IMR-90 (cell line): ENCODE data around the gene PTN. TPM values are rescaled to one million over a fixed set of nuclear protein-coding genes. Genes with fewer than 3 reads are reported as not detected.

Source experiments
- ATAC-seq: fragments of 200-7000 bp; cut with Tn5 transposase; 2 replicates; pipeline ENCODE4 v1.9.1; 2020; ENCODE audit warnings: low read depth, mild to moderate bottlenecking, moderate library complexity
- BruUV-seq: library from RNA; stranded (reverse); fragments of 400-500 nt; replicated peaks from 2 replicates; lab custom pipeline; 2021; lab: Mats Ljungman, UMichigan
- CTCF ChIA-PET: fragments of 300-600 bp; formaldehyde crosslinking; extraction: SDS; loops from one replicate; lab custom pipeline; 2021; ENCODE audit warnings: antibody characterized with exemption; lab: Yijun Ruan, JAX
- POLR2A ChIA-PET: fragments of 300-600 bp; sonication (Branson Sonifier 250); formaldehyde crosslinking; loops from one replicate; lab custom pipeline; 2022; ENCODE audit warnings: antibody characterized with exemption; ENCODE audit not compliant: unreplicated experiment; lab: Charles Lee
- DNase-seq: peaks from one replicate; pipeline ENCODE4 v3.0.0; 2013
- H2AFZ ChIP-seq: replicated peaks from 2 replicates; pipeline ENCODE3; 2013; ENCODE audit warnings: low read length, mild to moderate bottlenecking; ENCODE audit not compliant: poor library complexity
- H2AK5ac ChIP-seq: 2 replicates; pipeline ENCODE4 v1.6.1; 2013; ENCODE audit warnings: low read depth, low read length, inconsistent platforms
- H2AK9ac ChIP-seq: replicated peaks from 2 replicates; pipeline ENCODE3; 2013; ENCODE audit warnings: mild to moderate bottlenecking, low read depth, low read length, moderate library complexity; ENCODE audit not compliant: poor library complexity
- H2BK120ac ChIP-seq: 2 replicates; pipeline ENCODE4 v1.6.1; 2013; ENCODE audit warnings: low read depth, low read length, inconsistent platforms
- H2BK15ac ChIP-seq: 3 replicates; pipeline ENCODE4 v1.6.1; 2013; ENCODE audit warnings: low read depth, low read length, inconsistent platforms
- H2BK20ac ChIP-seq: 2 replicates; pipeline ENCODE4 v1.6.1; 2013; ENCODE audit warnings: low read depth, mild to moderate bottlenecking, inconsistent platforms, low read length, moderate library complexity
- H2BK5ac ChIP-seq: 2 replicates; pipeline ENCODE4 v1.6.1; 2013; ENCODE audit warnings: mild to moderate bottlenecking, low read depth, low read length, inconsistent platforms; ENCODE audit not compliant: poor library complexity, severe bottlenecking
- H3K14ac ChIP-seq: replicated peaks from 2 replicates; pipeline ENCODE4 v1.6.1; 2013; ENCODE audit warnings: low read depth, low read length, inconsistent platforms
- H3K18ac ChIP-seq: 2 replicates; pipeline ENCODE4 v1.6.1; 2013; ENCODE audit warnings: low read depth, low read length, control low read depth
- H3K23ac ChIP-seq: 2 replicates; pipeline ENCODE4 v1.6.1; 2013; ENCODE audit warnings: low read depth, low read length, inconsistent platforms
- H3K27ac ChIP-seq: 2 replicates; pipeline ENCODE4 v1.5.1; 2013; ENCODE audit warnings: mild to moderate bottlenecking, control low read depth, low read length; ENCODE audit not compliant: insufficient read depth
- H3K27me3 ChIP-seq: 2 replicates; pipeline ENCODE4 v1.6.1; 2013; ENCODE audit warnings: low read length; ENCODE audit not compliant: control insufficient read depth, insufficient read depth
- H3K36me3 ChIP-seq: 2 replicates; pipeline ENCODE4 v1.6.1; 2013; ENCODE audit warnings: low read length, mixed read lengths; ENCODE audit not compliant: control insufficient read depth, insufficient read depth
- H3K4ac ChIP-seq: 2 replicates; pipeline ENCODE4 v1.6.1; 2013; ENCODE audit warnings: low read depth, low read length, inconsistent platforms
- H3K4me1 ChIP-seq: 2 replicates; pipeline ENCODE4 v1.6.1; 2013; ENCODE audit warnings: low read length, mixed read lengths; ENCODE audit not compliant: control insufficient read depth, insufficient read depth
- H3K4me2 ChIP-seq: 2 replicates; pipeline ENCODE4 v1.6.1; 2013; ENCODE audit warnings: low read depth, mild to moderate bottlenecking, control low read depth, low read length, moderate library complexity
- H3K4me3 ChIP-seq: 2 replicates; pipeline ENCODE4 v1.5.1; 2013; ENCODE audit warnings: low read depth, mild to moderate bottlenecking, control low read depth, low read length, moderate library complexity; ENCODE audit not compliant: insufficient read depth
- H3K56ac ChIP-seq: 2 replicates; pipeline ENCODE4 v1.6.1; 2013; ENCODE audit warnings: low read length, inconsistent platforms; ENCODE audit not compliant: insufficient read depth; ENCODE audit errors: extremely low read depth
- H3K79me1 ChIP-seq, 2 experiments: 2 replicates each; pipeline ENCODE4 v1.6.1; 2013; ENCODE audit warnings: low read length in 2 of 2, inconsistent platforms in 1 of 2, low read depth in 1 of 2
- H3K9ac ChIP-seq: 2 replicates; pipeline ENCODE4 v1.6.1; 2013; ENCODE audit warnings: low read depth, low read length, control low read depth
- H3K9me1 ChIP-seq: 2 replicates; pipeline ENCODE4 v1.6.1; 2013; ENCODE audit warnings: low read length, inconsistent platforms; ENCODE audit not compliant: insufficient read depth
- H3K9me3 ChIP-seq: 2 replicates; pipeline ENCODE4 v1.6.1; 2013; ENCODE audit warnings: low read length; ENCODE audit not compliant: control insufficient read depth, insufficient read depth
- H4K20me1 ChIP-seq: 2 replicates; pipeline ENCODE4 v1.6.1; 2013; ENCODE audit warnings: low read length, inconsistent platforms; ENCODE audit not compliant: insufficient read depth
- H4K5ac ChIP-seq: 2 replicates; pipeline ENCODE4 v1.6.1; 2013; ENCODE audit warnings: mild to moderate bottlenecking, low read depth, low read length, control low read depth
- H4K8ac ChIP-seq, 2 experiments: 2 replicates each; pipeline ENCODE4 v1.6.1; 2013; ENCODE audit warnings: low read depth in 2 of 2, low read length in 2 of 2, control low read depth in 1 of 2, inconsistent platforms in 1 of 2
- H4K91ac ChIP-seq: 2 replicates; pipeline ENCODE4 v1.6.1; 2013; ENCODE audit warnings: low read depth, low read length, inconsistent platforms; ENCODE audit not compliant: insufficient read depth
- BHLHE40 ChIP-seq: fragments of 150-350 bp; IDR thresholded peaks from 2 replicates; pipeline ENCODE4 v1.6.1; 2016; ENCODE audit warnings: mild to moderate bottlenecking, low read depth, low read length
- CEBPB ChIP-seq: IDR thresholded peaks from 2 replicates; pipeline ENCODE4 v1.6.1; 2012; ENCODE audit warnings: low read depth, low read length, improper control_type of control experiment
- CHD1 ChIP-seq: IDR thresholded peaks from 2 replicates; pipeline ENCODE4 v1.6.1; 2012; ENCODE audit warnings: low read depth, low read length, improper control_type of control experiment
- CTCF ChIP-seq: conservative IDR thresholded peaks from 2 replicates; pipeline ENCODE4 v1.5.1; 2012; ENCODE audit warnings: mild to moderate bottlenecking, low read depth, low read length, improper control_type of control experiment
- ELK1 ChIP-seq: fragments of 150-350 bp; IDR thresholded peaks from 2 replicates; pipeline ENCODE4 v1.6.1; 2016; ENCODE audit warnings: low read depth, mild to moderate bottlenecking, low read length, moderate library complexity, borderline replicate concordance
- FOS ChIP-seq: fragments of 150-350 bp; IDR thresholded peaks from 2 replicates; pipeline ENCODE4 v1.6.1; 2016; ENCODE audit warnings: low read depth, low read length
- MAFK ChIP-seq: IDR thresholded peaks from 2 replicates; pipeline ENCODE4 v1.6.1; 2012; ENCODE audit warnings: low read depth, low read length, improper control_type of control experiment
- MAZ ChIP-seq: IDR thresholded peaks from 2 replicates; pipeline ENCODE4 v1.6.1; 2012; ENCODE audit warnings: low read depth, mild to moderate bottlenecking, low read length, improper control_type of control experiment, moderate library complexity, borderline replicate concordance
- MXI1 ChIP-seq: IDR thresholded peaks from 2 replicates; pipeline ENCODE4 v1.6.1; 2012; ENCODE audit warnings: low read depth, mild to moderate bottlenecking, low read length, moderate library complexity, borderline replicate concordance
- NFE2L2 ChIP-seq: fragments of 150-350 bp; IDR thresholded peaks from 2 replicates; pipeline ENCODE4 v1.6.1; 2016; ENCODE audit warnings: low read depth, mild to moderate bottlenecking, low read length
- POLR2A ChIP-seq: IDR thresholded peaks from 2 replicates; pipeline ENCODE4 v1.6.1; 2012; ENCODE audit warnings: mild to moderate bottlenecking, low read depth, low read length
- RAD21 ChIP-seq: IDR thresholded peaks from 2 replicates; pipeline ENCODE4 v1.6.1; 2012; ENCODE audit warnings: low read length, improper control_type of control experiment
- RCOR1 ChIP-seq: IDR thresholded peaks from 2 replicates; pipeline ENCODE4 v1.6.1; 2012; ENCODE audit warnings: mild to moderate bottlenecking, low read length, improper control_type of control experiment; ENCODE audit not compliant: insufficient replicate concordance
- RFX5 ChIP-seq: IDR thresholded peaks from 2 replicates; pipeline ENCODE4 v1.8.0; 2012; ENCODE audit warnings: low read depth, mild to moderate bottlenecking, low read length, moderate library complexity
- SMC3 ChIP-seq: fragments of 150-350 bp; IDR thresholded peaks from 2 replicates; pipeline ENCODE4 v1.6.1; 2016; ENCODE audit warnings: low read depth, mild to moderate bottlenecking, antibody characterized with exemption, low read length, moderate library complexity
- USF2 ChIP-seq: fragments of 150-350 bp; IDR thresholded peaks from 2 replicates; pipeline ENCODE4 v1.6.1; 2017; ENCODE audit warnings: mild to moderate bottlenecking, antibody characterized with exemption, low read length, low read depth
- WGBS, 2 experiments: methylation state at CpG; one replicate each; pipeline versions ENCODE4 v1.1.5 to v1.1.7; 2013; ENCODE audit warnings: missing lambda C conversion rate in 2 of 2; ENCODE audit not compliant: insufficient read length in 1 of 2; ENCODE audit errors: extremely low coverage in 2 of 2; 5-methylcytosine and 5-hydroxymethylcytosine counted together
- dilution Hi-C: fragments of 300-500 bp; cut with HindIII; formaldehyde crosslinking; loops from one replicate; pipeline ENCODE4 v1.14.3; 2018; ENCODE audit warnings: low sequenced_read_pairs; ENCODE audit not compliant: unreplicated experiment
- in situ Hi-C: fragments of 300-500 bp; cut with MboI; formaldehyde crosslinking; loops from 3 replicates; pipeline ENCODE4 v1.14.3; 2019; ENCODE audit warnings: low sequenced_read_pairs, inconsistent platforms, mixed read lengths
- intact Hi-C: fragments of 100-400 bp; cut with micrococcal nuclease; formaldehyde crosslinking; loops from 2 replicates; pipeline ENCODE4 v1.10.0; 2022
- polyA plus RNA-seq, 3 experiments: library from polyadenylated mRNA; depleted of rRNA; stranded (reverse); fragments of >200 nt; gene quantifications; 2 replicates each; pipeline ENCODE4 v1.2.3, GENCODE V29; 2012; ENCODE audit warnings: low replicate concordance in 1 of 3
- total RNA-seq: library from RNA; depleted of rRNA; stranded (reverse); fragments of >200 nt; gene quantifications from 2 replicates; pipeline ENCODE4 v1.2.3, GENCODE V29; 2012

Gene PTN
- total and polyA plus RNA-seq, 2 of the 4 experiments (the other 2 are of a cell fraction), result 61.7 to 186 TPM

- H3K9me1 ChIP-seq, result no peaks in the 10 kb centered on the region
- H4K5ac ChIP-seq, result no peak overlapping the region; the same call in 1 of the 2 replicates
- intact Hi-C loops (no loop called here), in situ Hi-C loops (no loop called here), dilution Hi-C loops (no loop called here)
- H4K91ac ChIP-seq, result no peak overlapping the region
- H3K4me3 ChIP-seq, result no peak overlapping the region
- TF ChIP-seq MAZ (no peak), CEBPB (no peak), MAFK (no peak), POLR2A (no peak), FOS (no peak), RAD21 (no peak), ELK1 (no peak), RCOR1 (no peak), NFE2L2 (no peak), SMC3 (no peak), RFX5 (no peak), CTCF (no peak), BHLHE40 (no peak), USF2 (no peak), CHD1 (no peak), MXI1 (no peak)
- H3K4me2 ChIP-seq, result no peak overlapping the region
- H3K9ac ChIP-seq, result no peak overlapping the region
- H3K9me3 ChIP-seq, result no peaks in the 10 kb centered on the region
- no peak overlapping the region for H2AFZ ChIP-seq
- BruUV-seq, result no TSS peak
- H3K14ac ChIP-seq, result no peak overlapping the region
- H4K8ac ChIP-seq, result no peak overlapping the region
- no peaks in the 10 kb centered on the region for H4K20me1 ChIP-seq
- DNase-seq, result peak; percentile 27
- ChIA-PET POLR2A (no interaction called here), CTCF (no interaction called here)
- no peaks in the 10 kb centered on the region for H3K36me3 ChIP-seq
- peak overlapping the region; percentile 16; the same call in 1 of the 2 replicates for H3K27ac ChIP-seq
- H2BK5ac ChIP-seq, result no peak overlapping the region
- no peak overlapping the region for H2BK120ac ChIP-seq
- H2AK9ac ChIP-seq, result no peak overlapping the region
- no peak overlapping the region for H2BK20ac ChIP-seq
- H2AK5ac ChIP-seq, result no peak overlapping the region
- ATAC-seq, result no peak
- H3K56ac ChIP-seq, result no peak overlapping the region
- peaks cover 4% of the 10 kb centered on the region for H3K4me1 ChIP-seq
- no peak overlapping the region; the same call in 1 of the 2 replicates for H3K4ac ChIP-seq
- H3K79me1 ChIP-seq, result peaks cover 0 to 5% of the 10 kb centered on the region in 2 experiments; a peak in 1 of 4 replicates
- H2BK15ac ChIP-seq, result no peak overlapping the region
- H3K27me3 ChIP-seq, result no peaks in the 10 kb centered on the region
- H3K18ac ChIP-seq, result no peak overlapping the region
- no peak overlapping the region for H3K23ac ChIP-seq
- 100% methylated on average over 1 of the region's 4 CpGs; no CpG with 5 or more reads in 1 of the 2 experiments for WGBS, 2 experiments
Measured at GRCh38 chr7:137313201-137313600, 30.3 kb downstream of the PTN start.
